ENCODE data around the gene LHFPL3. TPM values are rescaled to one million over a fixed set of nuclear protein-coding genes. Genes with fewer than 3 reads are reported as not detected.

The LHFPL3 gene
- total RNA-seq, 1 experiment from 2014 or later: not detected

- peak; percentile 31 for DNase-seq
- H3K79me2 ChIP-seq (ENCODE audit: insufficient read depth, low read length): no peaks in the 10 kb centered on the region
- no peak overlapping the region for H3K18ac ChIP-seq (ENCODE audit: insufficient read length, low read depth, low read length)
- Mint-ChIP-seq H3K9me3 (no peaks in the 10 kb centered on the region), H3K36me3 (ENCODE audit: insufficient read depth in 1 of 3, low read depth in 3 of 3) (peaks cover 0 to 5% (median 0%) of the 10 kb centered on the region in 3 experiments; a peak in 2 of 7 replicates), H3K4me1 (peaks cover 17 to 33% of the 10 kb centered on the region in 2 experiments), H3K4me3 (no peak overlapping the region), H3K27ac (no peak overlapping the region; a peak in 2 of 7 replicates), H3K27me3 (ENCODE audit: low read depth) (peaks cover 2% of the 10 kb centered on the region; the same call in 1 of the 2 replicates)
- H3K4me2 ChIP-seq (ENCODE audit: insufficient read depth, insufficient read length, low read length): no peak overlapping the region
- H4K20me1 ChIP-seq (ENCODE audit: control insufficient read depth, insufficient read depth, insufficient read length): no peaks in the 10 kb centered on the region
- no peak overlapping the region for H4K5ac ChIP-seq (ENCODE audit: insufficient read length, low read depth, low read length)
- H3T11ph ChIP-seq (ENCODE audit: low read length): no peak overlapping the region
- no peak overlapping the region for H3K4ac ChIP-seq (ENCODE audit: low read depth, low read length)
- H2AFZ ChIP-seq (ENCODE audit: low read length): no peak overlapping the region
- H3K79me1 ChIP-seq (ENCODE audit: insufficient read depth, low read depth, low read length, poor library complexity, severe bottlenecking): no peaks in the 10 kb centered on the region
- no peak overlapping the region for H4K8ac ChIP-seq (replicated peaks; ENCODE audit: insufficient read length, low read depth, low read length)
- no peak overlapping the region for H2BK120ac ChIP-seq (ENCODE audit: low read depth, low read length, poor library complexity, severe bottlenecking)
- no peak overlapping the region for H3K9ac ChIP-seq (ENCODE audit: extremely low read depth, insufficient read length, low read length)
- no peak overlapping the region for H2AK5ac ChIP-seq (ENCODE audit: insufficient read length, low read length)
- peaks cover 6% of the 10 kb centered on the region; the same call in 1 of the 2 replicates for H3K4me1 ChIP-seq (ENCODE audit: insufficient read depth, low read length)
- no peak overlapping the region for H2BK5ac ChIP-seq (ENCODE audit: insufficient read length, low read length)
- 0 out of 2 replicates have a peak overlapping the region, but pooled peaks have one; percentile 1 for H3K14ac ChIP-seq (ENCODE audit: insufficient read depth, low read length)
- no peak overlapping the region for H2BK15ac ChIP-seq (ENCODE audit: low read depth, low read length)
- no peak for TF ChIP-seq CTCF (conservative IDR thresholded peaks at IDR 0.05)
- no peak overlapping the region for H4K91ac ChIP-seq (ENCODE audit: insufficient read length, low read depth, low read length)
- no peak overlapping the region for H2BK20ac ChIP-seq (ENCODE audit: low read depth, low read length, poor library complexity, severe bottlenecking)
- no peaks in the 10 kb centered on the region for H3K23me2 ChIP-seq (ENCODE audit: insufficient read length, low read depth, low read length, poor library complexity, severe bottlenecking)
- no peak overlapping the region for H3K56ac ChIP-seq (ENCODE audit: insufficient read length, low read depth, low read length)
- WGBS (ENCODE audit: extremely low coverage, insufficient read length, low lambda C conversion rate): no CpG with 5 or more reads among the region's 5 CpGs
- no peak overlapping the region for H3K23ac ChIP-seq (ENCODE audit: insufficient read length, low read depth, low read length)
- H2BK12ac ChIP-seq (ENCODE audit: insufficient read length, low read depth, low read length): no peak overlapping the region
- no peak overlapping the region for H3K27ac ChIP-seq (ENCODE audit: insufficient read length, low read depth, low read length)
- no peaks in the 10 kb centered on the region for H3K9me3 ChIP-seq (ENCODE audit: control insufficient read depth, low read depth, low read length)
- no peaks in the 10 kb centered on the region for H3K27me3 ChIP-seq (ENCODE audit: insufficient read depth, low read length)
Observed at GRCh38 chr7:104363355-104363754, 35.0 kb downstream of the LHFPL3 start.
